Lower leg skin (tissue), 4 donors: ENCODE results near the gene TRMU. TPM values are rescaled to one million over a fixed set of nuclear protein-coding genes. Genes with fewer than 3 reads are reported as not detected.

Source experiments
- DNase-seq, 2 donors: peaks; one replicate each; pipeline ENCODE4 v3.0.0-alpha.2; 2019; ENCODE audit warnings: low spot score in 2 of 2
- H3K4me3 ChIP-seq: fragments of 200-600 bp; sonication (generic); 2 replicates; pipeline ENCODE4 v1.5.1; 2017; ENCODE audit warnings: mild to moderate bottlenecking, low read depth; ENCODE audit not compliant: poor library complexity, severe bottlenecking
- POLR2A ChIP-seq, 2 donors: fragments of 450-650 bp; IDR thresholded peaks; one replicate each; pipeline ENCODE4 v1.6.1; 2016 to 2017; ENCODE audit warnings: antibody characterized with exemption in 2 of 2, mild to moderate bottlenecking in 1 of 2, moderate library complexity in 1 of 2
- WGBS, 2 donors: methylation state at CpG; one replicate each; pipeline ENCODE4 v1.1.5; 2018; 5-methylcytosine and 5-hydroxymethylcytosine counted together
- intact Hi-C: fragments of 100-400 bp; cut with DNase I; formaldehyde crosslinking; loops from one replicate; pipeline ENCODE4 v1.15.0; 2023; ENCODE audit warnings: low total_unique reads
- total RNA-seq, 4 donors: library from RNA; depleted of rRNA; stranded (reverse); fragments of >200 nt; gene quantifications; one replicate each; pipeline ENCODE4 v1.1.0, GENCODE V29; 2016
- TF ChIP-seq, protein P1 (sequence below), 3 donors: fragments of 450-650 bp; IDR thresholded peaks; one replicate each; pipeline ENCODE4 v1.5.1; 2016; ENCODE audit warnings: antibody characterized with exemption in 3 of 3, mild to moderate bottlenecking in 3 of 3, moderate library complexity in 2 of 3

The TRMU gene
- total RNA-seq, 4 donors from 2014 or later, result 26.8 to 43.5 (median 32.7) TPM

DNA sequence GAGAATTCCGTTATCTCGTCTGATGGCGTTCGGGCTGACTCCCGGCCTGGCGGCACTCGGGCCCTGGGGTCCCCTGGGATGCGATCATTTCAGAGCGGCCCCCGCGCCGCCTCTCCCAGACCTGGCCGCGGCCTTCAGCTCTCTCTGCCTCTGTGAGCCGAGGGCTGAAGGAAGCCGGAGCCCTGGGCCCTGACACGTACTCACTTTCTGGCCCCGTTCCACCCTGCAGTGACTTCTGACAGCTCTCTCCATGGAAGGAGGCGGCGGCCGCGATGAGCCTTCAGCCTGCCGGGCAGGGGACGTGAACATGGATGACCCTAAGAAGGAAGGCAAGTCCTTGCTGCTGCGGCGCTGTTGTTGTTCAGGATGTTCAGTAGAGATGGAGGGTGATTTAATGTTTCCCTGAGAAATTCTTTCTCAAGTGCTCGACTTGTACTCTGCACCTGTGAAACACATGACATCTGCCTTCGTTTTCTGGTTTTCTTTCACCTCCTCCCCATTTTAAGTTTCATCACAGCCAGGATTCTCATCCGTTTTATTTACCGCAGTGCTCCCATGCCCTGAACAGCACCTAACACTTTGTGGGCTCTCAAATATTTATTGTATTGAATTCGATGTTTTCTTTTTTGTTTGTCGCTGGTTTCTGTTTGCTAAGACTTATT lies 38.2 kb upstream of the TRMU start:
- DNase-seq, result no peak
- peak overlapping the region; percentile 26 for H3K4me3 ChIP-seq
- TF ChIP-seq, protein P1, sequence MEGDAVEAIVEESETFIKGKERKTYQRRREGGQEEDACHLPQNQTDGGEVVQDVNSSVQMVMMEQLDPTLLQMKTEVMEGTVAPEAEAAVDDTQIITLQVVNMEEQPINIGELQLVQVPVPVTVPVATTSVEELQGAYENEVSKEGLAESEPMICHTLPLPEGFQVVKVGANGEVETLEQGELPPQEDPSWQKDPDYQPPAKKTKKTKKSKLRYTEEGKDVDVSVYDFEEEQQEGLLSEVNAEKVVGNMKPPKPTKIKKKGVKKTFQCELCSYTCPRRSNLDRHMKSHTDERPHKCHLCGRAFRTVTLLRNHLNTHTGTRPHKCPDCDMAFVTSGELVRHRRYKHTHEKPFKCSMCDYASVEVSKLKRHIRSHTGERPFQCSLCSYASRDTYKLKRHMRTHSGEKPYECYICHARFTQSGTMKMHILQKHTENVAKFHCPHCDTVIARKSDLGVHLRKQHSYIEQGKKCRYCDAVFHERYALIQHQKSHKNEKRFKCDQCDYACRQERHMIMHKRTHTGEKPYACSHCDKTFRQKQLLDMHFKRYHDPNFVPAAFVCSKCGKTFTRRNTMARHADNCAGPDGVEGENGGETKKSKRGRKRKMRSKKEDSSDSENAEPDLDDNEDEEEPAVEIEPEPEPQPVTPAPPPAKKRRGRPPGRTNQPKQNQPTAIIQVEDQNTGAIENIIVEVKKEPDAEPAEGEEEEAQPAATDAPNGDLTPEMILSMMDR (IDR thresholded peaks at IDR 0.05), result no peak
- 5 to 10% methylated on average over 18 to 31 of the region's 32 CpGs for WGBS, 2 donors
- intact Hi-C loops, result no loop called here

DNA sequence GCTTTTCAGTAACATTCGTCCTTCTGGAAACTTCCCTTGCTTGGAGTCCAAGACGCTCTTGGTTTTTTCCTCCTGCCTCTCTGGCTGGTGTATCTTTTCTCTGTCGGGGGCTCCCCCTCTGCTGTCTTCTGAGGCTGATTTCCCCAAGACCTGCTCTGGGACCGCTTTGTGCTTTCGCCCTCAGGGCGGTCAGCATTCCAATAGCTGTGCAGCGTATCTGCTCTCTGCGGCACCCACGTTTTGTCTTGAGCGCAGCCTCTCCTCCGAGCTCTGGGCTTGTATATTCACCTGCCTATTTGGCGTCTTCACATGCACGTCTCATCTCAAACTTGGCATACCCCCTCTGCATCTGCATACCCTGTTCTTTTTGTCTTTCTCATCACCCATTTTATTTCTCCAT lies 36.4 kb upstream of the TRMU start:
- no peak overlapping the region for H3K4me3 ChIP-seq
- TF ChIP-seq, protein P1 (IDR thresholded peaks at IDR 0.05), result no peak
- no peak for TF ChIP-seq POLR2A (IDR thresholded peaks at IDR 0.05)
- no peak for DNase-seq
- 93% methylated on average over 13 of the region's 13 CpGs for WGBS, 2 donors
- intact Hi-C loops, result no loop called here

DNA sequence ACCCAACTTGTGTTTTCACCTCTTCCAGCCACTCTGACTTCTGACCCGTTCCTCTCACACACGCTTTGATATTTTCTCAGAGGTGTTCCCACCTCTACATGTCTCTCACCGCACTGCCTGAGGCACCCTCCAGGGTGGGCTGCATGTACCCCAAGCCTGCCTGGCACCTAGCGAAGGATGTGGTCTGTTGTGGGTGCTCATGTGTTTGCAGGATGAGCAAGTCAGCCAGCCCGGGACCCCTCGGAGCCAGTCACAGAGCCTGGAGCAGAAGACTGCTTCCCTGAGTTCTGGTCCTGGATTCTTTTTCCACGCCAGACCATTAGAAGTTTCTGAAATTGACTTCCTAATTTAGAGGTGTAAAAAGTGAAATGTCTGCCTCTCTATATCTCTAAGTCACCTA lies 35.0 kb upstream of the TRMU start:
- TF ChIP-seq, protein P1 (IDR thresholded peaks at IDR 0.05), result no peak
- no peak for TF ChIP-seq POLR2A (IDR thresholded peaks at IDR 0.05)
- intact Hi-C loops, result no loop called here
- 93 to 95% methylated on average over 7 of the region's 7 CpGs for WGBS, 2 donors
- H3K4me3 ChIP-seq, result no peak overlapping the region
- no peak for DNase-seq

DNA sequence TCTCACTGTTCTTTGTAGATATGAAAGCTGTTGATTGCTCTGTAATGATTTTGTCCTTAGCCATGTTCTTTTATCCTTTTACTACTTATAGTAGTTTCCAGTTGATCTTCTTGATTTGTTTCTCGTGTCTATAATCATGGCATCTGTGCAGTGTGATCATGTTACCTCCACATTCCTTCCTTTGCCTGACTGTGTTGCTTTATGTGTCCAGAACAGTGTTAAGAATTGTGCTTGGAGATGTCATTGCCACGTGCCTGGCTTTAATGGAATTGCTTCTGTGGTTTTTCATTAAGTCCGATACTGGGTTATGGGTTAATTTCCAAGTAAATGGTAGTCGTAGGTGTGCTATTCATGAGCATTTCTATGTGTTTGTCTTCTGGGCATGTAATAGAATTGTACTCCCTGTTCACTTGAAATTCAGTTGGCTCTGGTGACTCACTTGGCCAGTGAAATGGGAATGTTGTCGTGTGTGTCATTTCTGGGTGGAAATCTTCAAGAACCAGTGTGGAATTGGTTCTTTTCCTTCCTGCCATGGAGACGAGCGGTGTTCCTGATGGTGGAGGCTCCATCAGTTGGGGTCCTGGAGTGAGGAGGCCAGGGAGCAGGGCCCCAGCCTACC lies 32.1 kb upstream of the TRMU start:
- TF ChIP-seq POLR2A (IDR thresholded peaks at IDR 0.05), result no peak
- TF ChIP-seq, protein P1 (IDR thresholded peaks at IDR 0.05), result no peak
- intact Hi-C loops, result no loop called here
- H3K4me3 ChIP-seq, result no peak overlapping the region
- 84 to 86% methylated on average over 7 of the region's 7 CpGs for WGBS, 2 donors
- no peak for DNase-seq

DNA sequence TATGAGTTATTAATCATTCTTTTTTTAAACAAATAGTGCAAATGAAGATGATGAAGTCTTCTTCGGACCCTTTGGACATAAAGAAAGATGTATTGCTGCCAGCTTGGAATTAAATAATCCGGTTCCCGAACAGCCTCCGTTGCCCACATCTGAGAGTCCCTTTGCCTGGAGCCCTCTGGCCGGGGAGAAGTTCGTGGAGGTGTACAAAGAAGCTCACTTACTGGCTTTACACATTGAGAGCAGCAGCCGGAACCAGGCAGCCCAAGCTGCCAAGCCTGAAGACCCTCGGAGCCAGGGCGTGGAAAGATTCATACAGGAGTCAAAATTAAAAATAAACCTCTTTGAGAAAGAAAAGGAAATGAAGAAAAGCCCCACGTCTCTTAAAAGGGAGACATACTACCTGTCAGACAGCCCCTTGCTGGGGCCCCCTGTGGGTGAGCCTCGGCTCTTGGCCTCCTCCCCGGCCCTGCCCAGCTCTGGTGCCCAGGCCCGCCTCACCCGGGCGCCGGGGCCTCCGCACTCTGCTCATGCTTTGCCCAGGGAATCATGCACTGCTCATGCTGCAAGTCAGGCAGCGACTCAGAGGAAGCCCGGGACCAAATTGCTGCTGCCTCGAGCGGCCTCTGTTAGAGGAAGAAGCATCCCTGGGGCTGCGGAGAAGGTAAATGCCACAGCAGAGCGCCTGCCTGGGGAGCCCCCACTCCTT lies 27.1 kb upstream of the TRMU start:
- H3K4me3 ChIP-seq, result no peak overlapping the region
- TF ChIP-seq POLR2A (IDR thresholded peaks at IDR 0.05), result no peak
- TF ChIP-seq, protein P1 (IDR thresholded peaks at IDR 0.05), result no peak
- no peak for DNase-seq
- intact Hi-C loops, result no loop called here
- 72 to 78% methylated on average over 23 of the region's 23 CpGs for WGBS, 2 donors
